WI38 (cell line): ENCODE results near the gene WASF1.
A peak's percentile ranks its signal among the peaks of the same experiment; 100 is the strongest.

Source experiments
- H3K4me3 ChIP-seq: 2 replicates; pipeline ENCODE4 v1.5.1; 2011; ENCODE audit warnings: low read depth, mild to moderate bottlenecking, control low read depth, low read length
- TF ChIP-seq, protein P1 (sequence below): IDR thresholded peaks from 2 replicates; pipeline ENCODE4 v1.5.1; 2012; ENCODE audit warnings: low read depth, mild to moderate bottlenecking, control low read depth, low read length

The WASF1 gene

DNA sequence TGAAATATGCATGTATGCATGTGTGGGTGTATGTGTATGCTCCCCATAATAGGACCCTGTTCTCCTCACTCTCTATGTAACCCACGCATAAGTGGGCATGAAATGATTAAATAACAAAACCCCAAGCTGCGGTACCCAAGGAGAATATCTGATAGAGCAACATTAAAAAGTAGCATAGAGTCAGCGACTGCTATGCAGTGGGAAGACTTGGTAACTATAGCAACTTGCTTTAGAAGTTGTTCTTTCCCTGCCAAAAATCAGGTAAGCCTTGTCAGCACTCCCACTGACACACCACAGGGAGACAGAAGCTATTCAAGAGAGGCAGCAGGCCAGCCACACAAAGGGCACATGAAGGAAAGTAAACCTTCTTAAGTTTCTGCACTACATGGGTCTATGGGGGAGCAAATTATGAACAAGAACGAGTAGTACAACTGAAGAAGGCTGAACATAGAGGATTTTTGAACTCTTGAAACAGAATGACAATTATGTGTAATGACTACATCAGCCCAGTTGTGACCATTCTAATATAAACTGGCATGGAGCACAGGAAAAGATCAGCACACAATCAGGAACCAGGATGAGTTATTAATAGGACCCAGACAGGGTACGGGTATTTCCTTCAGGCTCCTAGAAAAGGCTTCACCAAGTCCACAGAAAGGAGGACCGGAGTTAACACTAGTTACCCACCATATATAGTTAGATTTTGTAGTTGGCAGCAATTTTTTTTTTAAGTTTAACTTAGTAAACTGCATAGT is 111.5 kb downstream of the WASF1 start:
- H3K4me3 ChIP-seq: no peak overlapping the region
- TF ChIP-seq, protein P1, sequence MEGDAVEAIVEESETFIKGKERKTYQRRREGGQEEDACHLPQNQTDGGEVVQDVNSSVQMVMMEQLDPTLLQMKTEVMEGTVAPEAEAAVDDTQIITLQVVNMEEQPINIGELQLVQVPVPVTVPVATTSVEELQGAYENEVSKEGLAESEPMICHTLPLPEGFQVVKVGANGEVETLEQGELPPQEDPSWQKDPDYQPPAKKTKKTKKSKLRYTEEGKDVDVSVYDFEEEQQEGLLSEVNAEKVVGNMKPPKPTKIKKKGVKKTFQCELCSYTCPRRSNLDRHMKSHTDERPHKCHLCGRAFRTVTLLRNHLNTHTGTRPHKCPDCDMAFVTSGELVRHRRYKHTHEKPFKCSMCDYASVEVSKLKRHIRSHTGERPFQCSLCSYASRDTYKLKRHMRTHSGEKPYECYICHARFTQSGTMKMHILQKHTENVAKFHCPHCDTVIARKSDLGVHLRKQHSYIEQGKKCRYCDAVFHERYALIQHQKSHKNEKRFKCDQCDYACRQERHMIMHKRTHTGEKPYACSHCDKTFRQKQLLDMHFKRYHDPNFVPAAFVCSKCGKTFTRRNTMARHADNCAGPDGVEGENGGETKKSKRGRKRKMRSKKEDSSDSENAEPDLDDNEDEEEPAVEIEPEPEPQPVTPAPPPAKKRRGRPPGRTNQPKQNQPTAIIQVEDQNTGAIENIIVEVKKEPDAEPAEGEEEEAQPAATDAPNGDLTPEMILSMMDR: no peak

DNA sequence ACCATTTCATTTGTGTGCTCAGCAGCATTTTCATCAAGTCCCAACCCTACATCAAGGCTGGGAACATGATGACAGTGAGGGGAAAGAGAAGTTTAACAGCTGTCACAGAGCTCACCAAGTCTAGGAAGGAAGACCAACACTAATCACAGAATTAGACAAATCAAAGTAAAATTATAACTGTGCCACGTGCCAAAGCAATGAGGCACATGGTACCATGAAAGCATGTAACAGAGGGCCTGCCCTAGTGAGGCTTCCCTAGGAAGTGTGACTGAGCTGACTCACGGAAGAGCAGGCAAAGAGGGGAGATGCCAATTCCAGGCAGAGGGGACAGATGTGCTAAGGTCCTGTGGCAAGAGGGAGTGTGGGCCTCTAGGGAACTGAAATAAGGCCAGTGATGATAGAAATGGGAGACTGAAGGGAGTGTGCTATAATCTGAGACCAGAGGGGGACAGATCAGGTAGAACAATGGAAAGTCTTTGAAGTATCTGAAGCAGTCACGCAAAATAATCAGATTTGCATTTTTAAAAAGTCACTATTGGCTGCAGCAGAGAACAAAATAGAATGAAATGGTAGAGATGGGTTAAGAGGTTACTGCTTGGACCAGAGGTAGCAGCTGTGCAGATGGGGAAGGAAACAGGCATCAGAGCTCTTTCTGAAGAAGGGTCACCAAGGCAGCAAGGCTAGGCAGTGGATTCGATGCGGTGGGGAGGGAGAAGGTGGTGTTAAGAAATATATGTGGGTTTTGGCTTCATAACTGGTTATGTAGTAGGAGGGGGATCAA is 114.5 kb downstream of the WASF1 start:
- H3K4me3 ChIP-seq: no peak overlapping the region
- TF ChIP-seq, protein P1: no peak

DNA sequence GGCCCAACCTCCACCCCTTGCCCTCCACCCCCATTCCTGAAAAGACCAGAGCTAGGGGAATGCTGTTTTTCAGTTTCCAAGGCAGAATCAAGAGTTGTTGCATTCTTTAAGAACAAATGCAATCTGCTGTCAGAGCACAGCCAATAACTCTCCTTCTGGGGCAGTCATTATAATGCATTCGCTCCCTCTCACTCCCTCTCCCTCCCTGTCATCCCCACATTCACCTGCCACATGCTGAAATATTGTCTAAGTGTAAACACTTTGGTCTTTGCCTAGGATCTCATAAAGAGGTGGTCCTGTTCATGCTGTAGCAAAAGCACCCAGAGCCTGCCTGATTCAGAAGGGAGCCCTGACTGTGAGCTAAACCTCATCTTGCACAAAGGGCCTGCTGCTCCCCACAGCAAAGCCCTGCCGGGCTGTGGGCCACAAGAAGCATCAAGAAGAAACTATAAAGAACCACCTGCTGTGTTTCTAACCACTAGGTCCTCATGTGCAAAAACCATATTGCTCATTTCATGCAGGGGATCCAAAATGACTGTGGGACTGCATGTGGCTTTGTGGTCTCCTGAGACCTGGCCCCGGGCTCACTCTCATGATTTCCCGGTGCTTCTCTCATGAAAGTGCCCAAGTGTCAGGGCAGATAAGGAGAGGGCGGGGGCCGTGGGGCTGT is 115.7 kb downstream of the WASF1 start:
- TF ChIP-seq, protein P1: no peak
- H3K4me3 ChIP-seq: no peak overlapping the region

DNA sequence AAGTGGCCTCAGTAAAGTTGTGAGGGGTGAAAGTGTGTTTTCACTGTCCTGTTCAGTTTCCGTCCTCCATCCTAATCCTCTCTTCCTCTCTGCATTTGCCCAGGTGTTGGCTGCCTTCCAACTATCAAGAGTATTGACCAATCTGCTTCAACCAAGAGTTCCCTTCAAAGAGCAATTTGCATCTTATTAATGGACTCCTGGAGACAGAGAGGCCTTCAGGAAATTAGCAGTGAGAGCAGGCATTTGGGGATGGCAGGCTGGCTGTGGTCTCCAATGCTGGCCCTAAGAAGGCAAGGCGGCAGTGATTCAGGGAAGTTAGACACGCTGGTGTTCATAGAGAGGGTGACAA is 124.1 kb downstream of the WASF1 start:
- no peak overlapping the region for H3K4me3 ChIP-seq
- TF ChIP-seq, protein P1: no peak

DNA sequence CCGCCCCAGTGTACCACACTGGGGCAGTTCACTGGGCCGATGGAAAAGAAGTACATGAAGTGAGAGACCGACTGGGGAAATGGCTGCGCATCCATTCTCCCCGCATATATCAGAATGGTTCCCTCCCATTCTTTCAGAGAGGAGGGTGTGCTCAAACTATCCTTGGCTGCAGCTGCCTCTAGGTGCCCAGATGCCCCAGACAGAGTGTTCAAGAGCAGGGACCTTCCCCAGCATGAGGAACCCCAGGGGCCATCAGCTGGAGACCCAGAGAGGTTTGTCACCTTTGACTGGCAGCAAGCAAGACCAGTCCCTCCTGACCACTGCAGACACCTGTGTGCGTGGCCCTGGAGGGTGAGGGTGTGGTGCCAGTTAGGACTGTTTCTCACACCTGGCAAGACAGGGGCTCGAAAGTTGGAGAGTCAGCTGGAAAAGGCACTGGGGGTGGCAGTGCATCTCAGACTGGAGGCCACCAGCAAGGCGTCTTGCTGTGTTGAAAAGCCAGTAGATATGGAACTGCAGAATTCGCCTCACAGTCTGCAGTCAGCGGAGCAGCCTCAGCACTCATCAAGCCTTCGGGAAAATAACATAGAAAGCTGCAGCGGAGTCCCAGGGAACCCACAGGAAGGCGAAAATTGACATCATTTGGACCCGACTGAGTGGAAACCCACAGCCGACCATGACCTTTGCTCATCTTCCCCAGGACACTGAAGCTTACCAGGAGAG is 124.6 kb downstream of the WASF1 start:
- no peak overlapping the region for H3K4me3 ChIP-seq

DNA sequence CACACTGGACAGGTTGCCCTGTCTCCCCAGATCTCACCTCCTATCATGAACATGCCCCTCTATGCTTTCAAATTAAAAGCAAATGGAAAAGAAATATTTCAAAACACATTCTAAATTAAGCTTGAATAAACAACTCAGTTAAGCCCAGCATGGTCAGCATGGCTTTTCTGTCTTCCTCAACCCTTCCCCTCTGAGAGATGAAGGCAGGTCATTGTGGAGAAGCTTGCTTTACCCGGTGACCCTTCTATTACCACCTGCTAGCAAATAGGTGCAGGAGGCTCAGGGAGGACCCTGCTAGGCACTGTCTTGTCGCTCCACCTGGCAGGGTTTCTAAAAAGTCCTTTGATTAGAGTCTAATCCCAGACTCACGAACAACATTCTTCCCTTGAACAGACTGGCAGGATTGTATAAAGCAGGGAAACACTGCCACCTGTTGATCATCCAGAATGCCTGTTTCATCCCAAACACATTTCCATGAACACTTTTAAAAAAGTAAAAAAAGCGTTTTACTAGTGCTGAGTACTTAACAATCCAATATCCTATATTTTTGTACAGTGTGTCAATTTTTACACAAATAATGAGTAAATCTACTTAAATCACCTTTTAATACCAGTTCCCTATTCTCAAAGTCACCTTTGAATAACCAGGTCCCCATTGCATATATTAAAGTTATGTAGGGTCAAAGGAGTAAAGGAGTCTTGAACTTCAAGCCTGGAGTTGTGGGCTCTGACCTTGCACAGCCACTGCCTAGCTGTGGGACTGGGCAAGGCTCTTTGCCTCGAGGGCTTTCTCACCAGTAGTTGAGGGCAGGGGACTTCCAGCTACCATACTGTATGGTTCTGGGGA is 125.9 kb downstream of the WASF1 start:
- no peak overlapping the region for H3K4me3 ChIP-seq
- TF ChIP-seq, protein P1: peak; percentile 50

More for the DNA sequence above, 124.6 kb downstream of the WASF1 start:
- TF ChIP-seq, protein P1: no peak
